ENCODE results near the gene RSBN1.
A peak's percentile ranks its signal among the peaks of the same experiment; 100 is the strongest.

Gene RSBN1

GRCh38 chr1:113770031-113770430 lies 42.2 kb downstream of the RSBN1 start:
- peaks cover 52% of the 10 kb centered on the region for H3K4me1 ChIP-seq (ENCODE audit: insufficient read depth, low read length)
- peaks cover 36% of the 10 kb centered on the region for H3K36me3 ChIP-seq (ENCODE audit: insufficient read depth, low read depth, low read length)
- 0 out of 2 replicates have a peak overlapping the region, but pooled peaks have one; percentile 12 for H3K4me3 ChIP-seq (ENCODE audit: low read length)
- H3K27me3 ChIP-seq (ENCODE audit: insufficient read depth, low read length), result no peaks in the 10 kb centered on the region
- H3K9me3 ChIP-seq (ENCODE audit: insufficient read depth, low read depth, low read length), result no peaks in the 10 kb centered on the region
- no peak overlapping the region for H3K27ac ChIP-seq (ENCODE audit: low read length)
- H3K9ac ChIP-seq (ENCODE audit: low read depth, low read length), result no peak overlapping the region

GRCh38 chr1:113769601-113769970 lies 42.7 kb downstream of the RSBN1 start:
- Histone ChIP-seq H3K36me3 (ENCODE audit: insufficient read depth, low read depth, low read length) (peaks cover 41% of the 10 kb centered on the region), H3K27me3 (ENCODE audit: insufficient read depth, low read length) (no peaks in the 10 kb centered on the region), H3K9ac (ENCODE audit: low read depth, low read length) (0 out of 2 replicates have a peak overlapping the region, but pooled peaks have one; percentile 11), H3K4me1 (ENCODE audit: insufficient read depth, low read length) (peaks cover 52% of the 10 kb centered on the region), H3K27ac (ENCODE audit: low read length) (no peak overlapping the region), H3K4me3 (ENCODE audit: low read length) (peak overlapping the region; percentile 33; the same call in 1 of the 2 replicates), H3K9me3 (ENCODE audit: insufficient read depth, low read depth, low read length) (no peaks in the 10 kb centered on the region)

- H3K9ac ChIP-seq (ENCODE audit: low read depth, low read length), result peak overlapping the region; percentile 11; the same call in 1 of the 2 replicates
- H3K4me3 ChIP-seq (ENCODE audit: low read length), result peak overlapping the region; percentile 33; the same call in 1 of the 2 replicates
- no peaks in the 10 kb centered on the region for H3K27me3 ChIP-seq (ENCODE audit: insufficient read depth, low read length)
- H3K27ac ChIP-seq (ENCODE audit: low read length), result no peak overlapping the region
- no peaks in the 10 kb centered on the region for H3K9me3 ChIP-seq (ENCODE audit: insufficient read depth, low read depth, low read length)
- peaks cover 42% of the 10 kb centered on the region for H3K36me3 ChIP-seq (ENCODE audit: insufficient read depth, low read depth, low read length)
- peaks cover 52% of the 10 kb centered on the region for H3K4me1 ChIP-seq (ENCODE audit: insufficient read depth, low read length)
These were observed 43.2 kb downstream of the RSBN1 start for GRCh38 chr1:113768916-113769600.

GRCh38 chr1:113765306-113766230 lies 46.7 kb downstream of the RSBN1 start:
- no peaks in the 10 kb centered on the region for H3K27me3 ChIP-seq (ENCODE audit: insufficient read depth, low read length)
- no peak overlapping the region for H3K9ac ChIP-seq (ENCODE audit: low read depth, low read length)
- peaks cover 36% of the 10 kb centered on the region for H3K4me1 ChIP-seq (ENCODE audit: insufficient read depth, low read length)
- H3K27ac ChIP-seq (ENCODE audit: low read length), result no peak overlapping the region
- H3K9me3 ChIP-seq (ENCODE audit: insufficient read depth, low read depth, low read length), result no peaks in the 10 kb centered on the region
- peaks cover 44% of the 10 kb centered on the region for H3K36me3 ChIP-seq (ENCODE audit: insufficient read depth, low read depth, low read length)
- no peak overlapping the region for H3K4me3 ChIP-seq (ENCODE audit: low read length)

- Histone ChIP-seq H3K36me3 (ENCODE audit: insufficient read depth, low read depth, low read length) (peaks cover 44% of the 10 kb centered on the region), H3K27ac (ENCODE audit: low read length) (no peak overlapping the region), H3K4me3 (ENCODE audit: low read length) (no peak overlapping the region)
These were observed 48.6 kb downstream of the RSBN1 start for GRCh38 chr1:113763661-113764060.

GRCh38 chr1:113761937-113762336 lies 50.3 kb downstream of the RSBN1 start:
- no peak overlapping the region for H3K9ac ChIP-seq (ENCODE audit: low read depth, low read length)
- H3K36me3 ChIP-seq (ENCODE audit: insufficient read depth, low read depth, low read length), result peaks cover 37% of the 10 kb centered on the region
- no peaks in the 10 kb centered on the region for H3K9me3 ChIP-seq (ENCODE audit: insufficient read depth, low read depth, low read length)
- no peaks in the 10 kb centered on the region for H3K27me3 ChIP-seq (ENCODE audit: insufficient read depth, low read length)
- H3K27ac ChIP-seq (ENCODE audit: low read length), result no peak overlapping the region
- H3K4me1 ChIP-seq (ENCODE audit: insufficient read depth, low read length), result peaks cover 13% of the 10 kb centered on the region; the same call in 1 of the 2 replicates
- H3K4me3 ChIP-seq (ENCODE audit: low read length), result no peak overlapping the region

More at GRCh38 chr1:113763661-113764060, 48.6 kb downstream of the RSBN1 start:
- H3K27me3 ChIP-seq (ENCODE audit: insufficient read depth, low read length), result no peaks in the 10 kb centered on the region
- H3K4me1 ChIP-seq (ENCODE audit: insufficient read depth, low read length), result peaks cover 22% of the 10 kb centered on the region; the same call in 1 of the 2 replicates
- no peaks in the 10 kb centered on the region for H3K9me3 ChIP-seq (ENCODE audit: insufficient read depth, low read depth, low read length)
- H3K9ac ChIP-seq (ENCODE audit: low read depth, low read length), result no peak overlapping the region

GRCh38 chr1:113760102-113761080 lies 51.9 kb downstream of the RSBN1 start:
- Histone ChIP-seq H3K36me3 (ENCODE audit: insufficient read depth, low read depth, low read length) (peaks cover 32% of the 10 kb centered on the region), H3K4me1 (ENCODE audit: insufficient read depth, low read length) (peaks cover 10% of the 10 kb centered on the region; the same call in 1 of the 2 replicates), H3K27me3 (ENCODE audit: insufficient read depth, low read length) (no peaks in the 10 kb centered on the region), H3K9me3 (ENCODE audit: insufficient read depth, low read depth, low read length) (no peaks in the 10 kb centered on the region), H3K9ac (ENCODE audit: low read depth, low read length) (peak overlapping the region; percentile 94; the same call in 1 of the 2 replicates), H3K27ac (ENCODE audit: low read length) (peak overlapping the region; percentile 67), H3K4me3 (ENCODE audit: low read length) (peak overlapping the region; percentile 89)

- Histone ChIP-seq H3K4me1 (ENCODE audit: insufficient read depth, low read length) (peaks cover 10% of the 10 kb centered on the region; the same call in 1 of the 2 replicates), H3K9ac (ENCODE audit: low read depth, low read length) (peak within 1 kb of the TSS; percentile 94; the same call in 1 of the 2 replicates), H3K27me3 (ENCODE audit: insufficient read depth, low read length) (no peaks in the 10 kb centered on the region)
These were observed 52.8 kb downstream of the RSBN1 start, which contains the start of gene PHTF1 for GRCh38 chr1:113759333-113760101. Gene PHTF1, minus strand, starts transcription at chr1:113759486. Its CDS starts 783 bp downstream, at chr1:113758703.

GRCh38 chr1:113758631-113759332 lies 53.5 kb downstream of the RSBN1 start:
- Histone ChIP-seq H3K27ac (ENCODE audit: low read length) (peak overlapping the region; percentile 67), H3K4me1 (ENCODE audit: insufficient read depth, low read length) (peaks cover 10% of the 10 kb centered on the region; the same call in 1 of the 2 replicates), H3K36me3 (ENCODE audit: insufficient read depth, low read depth, low read length) (peaks cover 27% of the 10 kb centered on the region), H3K27me3 (ENCODE audit: insufficient read depth, low read length) (no peaks in the 10 kb centered on the region), H3K9me3 (ENCODE audit: insufficient read depth, low read depth, low read length) (no peaks in the 10 kb centered on the region), H3K9ac (ENCODE audit: low read depth, low read length) (peak overlapping the region; percentile 94; the same call in 1 of the 2 replicates), H3K4me3 (ENCODE audit: low read length) (peak overlapping the region; percentile 89)

More at GRCh38 chr1:113759333-113760101, 52.8 kb downstream of the RSBN1 start, which contains the start of gene PHTF1:
- H3K36me3 ChIP-seq (ENCODE audit: insufficient read depth, low read depth, low read length), result peaks cover 25% of the 10 kb centered on the region
- H3K9me3 ChIP-seq (ENCODE audit: insufficient read depth, low read depth, low read length), result no peaks in the 10 kb centered on the region
- H3K27ac ChIP-seq (ENCODE audit: low read length), result peak within 1 kb of the TSS; percentile 67
- H3K4me3 ChIP-seq (ENCODE audit: low read length), result peak within 1 kb of the TSS; percentile 89

GRCh38 chr1:113756461-113756860 lies 55.8 kb downstream of the RSBN1 start:
- Histone ChIP-seq H3K9me3 (ENCODE audit: insufficient read depth, low read depth, low read length) (no peaks in the 10 kb centered on the region), H3K27me3 (ENCODE audit: insufficient read depth, low read length) (no peaks in the 10 kb centered on the region), H3K36me3 (ENCODE audit: insufficient read depth, low read depth, low read length) (peaks cover 36% of the 10 kb centered on the region), H3K9ac (ENCODE audit: low read depth, low read length) (no peak overlapping the region), H3K27ac (ENCODE audit: low read length) (no peak overlapping the region), H3K4me1 (ENCODE audit: insufficient read depth, low read length) (peaks cover 10% of the 10 kb centered on the region; the same call in 1 of the 2 replicates), H3K4me3 (ENCODE audit: low read length) (no peak overlapping the region)
